ENCODE measurements around the gene TMEM26. TPM values are rescaled to one million over a fixed set of nuclear protein-coding genes. Genes with fewer than 3 reads are reported as not detected.

TMEM26 gene
- total RNA-seq, 3 donors from 2014 or later, result 0.75 to 1.2 (median 0.95) TPM

GRCh38 chr10:61417661-61418060, 35.5 kb downstream of the TMEM26 start:
- ATAC-seq, result no peak
- H3K36me3 ChIP-seq (ENCODE audit: low read depth), result no peaks in the 10 kb centered on the region
- H3K4me3 ChIP-seq, result no peak overlapping the region
- no peaks in the 10 kb centered on the region for H3K4me1 ChIP-seq (ENCODE audit: low read depth)
- DNase-seq, result no peak
- intact Hi-C loops (cut with DNase I, micrococcal nuclease), result no loop called here
- no peak for TF ChIP-seq CTCF (IDR thresholded peaks at IDR 0.05)
- peaks cover 5% of the 10 kb centered on the region for H3K9me3 ChIP-seq

DNA sequence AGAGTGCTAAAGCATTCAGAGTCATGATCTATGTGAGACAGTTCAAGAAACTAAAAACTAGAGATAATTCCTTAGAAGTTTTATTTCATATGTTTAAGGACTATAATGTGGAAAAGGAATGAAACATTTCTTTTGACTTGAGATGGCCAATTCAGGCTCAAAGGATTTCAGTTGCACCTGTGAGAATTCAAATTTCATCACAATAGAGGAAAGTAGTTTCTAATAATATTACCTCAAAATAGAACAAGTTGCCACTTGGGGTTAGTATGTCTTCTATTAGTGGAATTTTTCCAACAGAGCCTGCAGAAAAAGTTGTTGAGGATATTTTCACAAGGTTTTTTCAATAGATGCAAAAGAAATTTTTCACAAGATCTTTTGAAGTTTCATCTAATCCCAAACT, 37.4 kb downstream of the TMEM26 start:
- ATAC-seq, result no peak
- TF ChIP-seq CTCF (IDR thresholded peaks at IDR 0.05), result no peak
- H3K36me3 ChIP-seq (ENCODE audit: low read depth), result no peaks in the 10 kb centered on the region
- DNase-seq, result no peak
- intact Hi-C loops (cut with DNase I, micrococcal nuclease), result no loop called here
- no peaks in the 10 kb centered on the region for H3K4me1 ChIP-seq (ENCODE audit: low read depth)
- H3K9me3 ChIP-seq, result no peaks in the 10 kb centered on the region
- H3K4me3 ChIP-seq, result no peak overlapping the region

GRCh38 chr10:61411706-61412105, 41.5 kb downstream of the TMEM26 start:
- ATAC-seq (no peak), DNase-seq (no peak)
- H3K9me3 ChIP-seq, result no peaks in the 10 kb centered on the region
- H3K4me3 ChIP-seq, result no peak overlapping the region
- intact Hi-C loops (cut with DNase I, micrococcal nuclease), result no loop called here
- no peak for TF ChIP-seq CTCF (IDR thresholded peaks at IDR 0.05)
- H3K36me3 ChIP-seq (ENCODE audit: low read depth), result no peaks in the 10 kb centered on the region
- H3K4me1 ChIP-seq (ENCODE audit: low read depth), result no peaks in the 10 kb centered on the region

GRCh38 chr10:61410353-61411070, 42.7 kb downstream of the TMEM26 start:
- no peaks in the 10 kb centered on the region for H3K9me3 ChIP-seq
- no peaks in the 10 kb centered on the region for H3K36me3 ChIP-seq (ENCODE audit: low read depth)
- DNase-seq (peak in 1 of 3 donors; percentile 18), ATAC-seq (no peak)
- H3K4me1 ChIP-seq (ENCODE audit: low read depth), result no peaks in the 10 kb centered on the region
- H3K4me3 ChIP-seq, result no peak overlapping the region
- TF ChIP-seq CTCF (IDR thresholded peaks at IDR 0.05), result no peak
- intact Hi-C loops (cut with DNase I, micrococcal nuclease), result no loop called here

GRCh38 chr10:61409157-61409556, 44.0 kb downstream of the TMEM26 start:
- TF ChIP-seq CTCF (IDR thresholded peaks at IDR 0.05), result no peak
- no peak overlapping the region for H3K4me3 ChIP-seq
- no peaks in the 10 kb centered on the region for H3K4me1 ChIP-seq (ENCODE audit: low read depth)
- DNase-seq, result no peak
- no peaks in the 10 kb centered on the region for H3K36me3 ChIP-seq (ENCODE audit: low read depth)
- H3K9me3 ChIP-seq, result no peaks in the 10 kb centered on the region
- ATAC-seq, result no peak
- intact Hi-C loops (cut with DNase I, micrococcal nuclease), result no loop called here

- ATAC-seq (no peak), DNase-seq (no peak)
- H3K36me3 ChIP-seq (ENCODE audit: low read depth), result no peaks in the 10 kb centered on the region
- H3K4me1 ChIP-seq (ENCODE audit: low read depth), result no peaks in the 10 kb centered on the region
- H3K9me3 ChIP-seq, result no peaks in the 10 kb centered on the region
- H3K4me3 ChIP-seq, result no peak overlapping the region
- TF ChIP-seq CTCF (IDR thresholded peaks at IDR 0.05), result no peak
- intact Hi-C loops (cut with DNase I, micrococcal nuclease), result no loop called here
These were observed 45.1 kb downstream of the TMEM26 start for GRCh38 chr10:61408105-61408504.

Data from mucosa of descending colon (tissue), 3 donors.